A549 (cell line): ENCODE measurements around the gene DOK5. TPM values are rescaled to one million over a fixed set of nuclear protein-coding genes. Genes with fewer than 3 reads are reported as not detected.

ENCODE experiments used
- ATAC-seq, 2 experiments: fragments of 200-7000 bp in 1 of 2; fragments of >200 bp in 1 of 2; cut with Nextera tagmentation in 1 of 2; cut with Tn5 transposase in 1 of 2; 3 replicates each; pipeline versions ENCODE4 v1.8.0 to v1.9.1; 2018 to 2020; ENCODE audit warnings: mild to moderate bottlenecking in 1 of 2, moderate library complexity in 1 of 2
- CTCF ChIA-PET: fragments of 300-600 bp; sonication (Branson Sonifier 250); formaldehyde crosslinking; extraction: SDS; loops from one replicate; lab custom pipeline; 2021; ENCODE audit warnings: antibody characterized with exemption, inconsistent platforms; lab: Yijun Ruan, JAX
- POLR2A ChIA-PET: fragments of 350-600 bp; formaldehyde crosslinking; extraction: SDS; loops from one replicate; lab custom pipeline; 2021; ENCODE audit warnings: antibody characterized with exemption, inconsistent platforms; lab: Yijun Ruan, JAX
- DNase-seq, 2 experiments: peaks; one replicate each; pipeline versions ENCODE4 v3.0.0 to v3.0.0-alpha.2; 2011 to 2016; ENCODE audit warnings: low read depth in 1 of 2, low spot score in 1 of 2
- FAIRE-seq: peaks from 2 replicates; lab custom pipeline; 2011; peaks lifted over from hg19 to GRCh38; lab: Jason Lieb, UNC
- H3K27ac ChIP-seq, 2 experiments: fragments of >200 bp; sonication (Bioruptor Twin); formaldehyde crosslinking; 3 replicates each; pipeline ENCODE4 v1.5.1; 2016 to 2017
- H3K4me1 ChIP-seq: fragments of >200 bp; sonication (Bioruptor Twin); formaldehyde crosslinking; 3 replicates; pipeline ENCODE4 v1.6.1; 2016
- H3K4me2 ChIP-seq: fragments of >200 bp; sonication (Bioruptor Twin); formaldehyde crosslinking; 3 replicates; pipeline ENCODE4 v1.6.1; 2016
- H3K4me3 ChIP-seq: fragments of >200 bp; sonication (Bioruptor Twin); formaldehyde crosslinking; 3 replicates; pipeline ENCODE4 v1.5.1; 2016
- H3K9me3 ChIP-seq: fragments of >200 bp; sonication (Bioruptor Twin); formaldehyde crosslinking; 3 replicates; pipeline ENCODE4 v1.6.1; 2016
- CBX8 ChIP-seq: fragments of 200-600 bp; sonication (generic); IDR thresholded peaks from 2 replicates; pipeline ENCODE4 v1.6.1; 2016
- CHD2 ChIP-seq: fragments of 150-350 bp; IDR thresholded peaks from 2 replicates; pipeline ENCODE4 v1.6.1; 2014; ENCODE audit warnings: low read length; ENCODE audit not compliant: partially characterized antibody
- E2F6 ChIP-seq: IDR thresholded peaks from 2 replicates; pipeline ENCODE4 v1.6.1; 2012; ENCODE audit warnings: low read depth, borderline replicate concordance
- EHF ChIP-seq: fragments of 250-450 bp; sonication (Bioruptor Pico); IDR thresholded peaks from 2 replicates; pipeline ENCODE4 v1.5.0; 2020; ENCODE audit warnings: mild to moderate bottlenecking
- EHMT2 ChIP-seq: fragments of 200-600 bp; sonication (generic); IDR thresholded peaks from 2 replicates; pipeline ENCODE4 v1.6.1; 2016; ENCODE audit warnings: antibody characterized with exemption, low read depth, mild to moderate bottlenecking, moderate library complexity
- ESRRA ChIP-seq: fragments of 150-350 bp; IDR thresholded peaks from 2 replicates; pipeline ENCODE4 v1.6.1; 2014; ENCODE audit warnings: mild to moderate bottlenecking, low read length, borderline replicate concordance
- FOSB ChIP-seq: fragments of 250-450 bp; sonication (Bioruptor Pico); IDR thresholded peaks from 2 replicates; pipeline ENCODE4 v1.5.0; 2020; ENCODE audit warnings: mild to moderate bottlenecking, moderate library complexity
- GATA3 ChIP-seq: IDR thresholded peaks from 2 replicates; pipeline ENCODE4 v1.6.1; 2012; ENCODE audit warnings: borderline replicate concordance
- HEYL ChIP-seq: fragments of 250-450 bp; sonication (Bioruptor Pico); IDR thresholded peaks from 2 replicates; pipeline ENCODE4 v1.8.0; 2021; ENCODE audit warnings: mild to moderate bottlenecking, moderate library complexity
- HOXA7 ChIP-seq: fragments of 250-450 bp; sonication (Bioruptor Pico); IDR thresholded peaks from 2 replicates; pipeline ENCODE4 v1.5.0; 2020; ENCODE audit warnings: mild to moderate bottlenecking, moderate library complexity
- HOXB13 ChIP-seq: fragments of 250-450 bp; sonication (Bioruptor Pico); IDR thresholded peaks from 2 replicates; pipeline ENCODE4 v1.5.0; 2020; ENCODE audit warnings: low read depth, mild to moderate bottlenecking, moderate library complexity
- HOXB5 ChIP-seq: fragments of 250-450 bp; sonication (Bioruptor Pico); IDR thresholded peaks from 2 replicates; pipeline ENCODE4 v1.5.0; 2020; ENCODE audit warnings: mild to moderate bottlenecking, moderate library complexity
- JUN ChIP-seq, 2 experiments: fragments of >200 bp; sonication (Bioruptor Twin); formaldehyde crosslinking; IDR thresholded peaks; 2 replicates in 1 of 2; 3 replicates in 1 of 2; pipeline ENCODE4 v1.6.1; 2016 to 2017
- JUNB ChIP-seq: fragments of >200 bp; sonication (Bioruptor Twin); formaldehyde crosslinking; IDR thresholded peaks from 2 replicates; pipeline ENCODE4 v1.6.1; 2016
- KDM1A ChIP-seq: fragments of 200-600 bp; sonication (generic); IDR thresholded peaks from 2 replicates; pipeline ENCODE4 v1.6.1; 2016; ENCODE audit warnings: low read depth, mild to moderate bottlenecking
- NFE2L2 ChIP-seq: fragments of 150-350 bp; conservative IDR thresholded peaks from 2 replicates; pipeline ENCODE4 v1.6.1; 2014; ENCODE audit warnings: low read length
- NPAS2 ChIP-seq: fragments of 250-450 bp; sonication (Bioruptor Pico); IDR thresholded peaks from 2 replicates; pipeline ENCODE4 v1.8.0; 2022; ENCODE audit warnings: mild to moderate bottlenecking, moderate library complexity, borderline replicate concordance
- NR3C1 ChIP-seq: fragments of >200 bp; sonication (Bioruptor Twin); formaldehyde crosslinking; IDR thresholded peaks from 3 replicates; pipeline ENCODE4 v1.6.1; 2017
- POLR2A ChIP-seq: IDR thresholded peaks from 2 replicates; pipeline ENCODE4 v1.6.1; 2012; ENCODE audit warnings: mild to moderate bottlenecking, low read length
- POLR2AphosphoS2 ChIP-seq: conservative IDR thresholded peaks from 2 replicates; pipeline ENCODE4 v1.6.1; 2012; ENCODE audit warnings: low read length, improper control_type of control experiment, inconsistent platforms
- RAD21 ChIP-seq, 2 experiments: fragments of >200 bp in 1 of 2; sonication (Bioruptor Twin) in 1 of 2; formaldehyde crosslinking in 1 of 2; IDR thresholded peaks in 1 of 2; conservative IDR thresholded peaks in 1 of 2; 2 replicates in 1 of 2; 3 replicates in 1 of 2; pipeline ENCODE4 v1.6.1; 2012 to 2018; ENCODE audit warnings: inconsistent platforms in 1 of 2
- RARB ChIP-seq: fragments of 250-450 bp; sonication (Bioruptor Pico); IDR thresholded peaks from 2 replicates; pipeline ENCODE4 v1.8.0; 2021; ENCODE audit warnings: mild to moderate bottlenecking, moderate library complexity
- RCOR1 ChIP-seq: fragments of 150-350 bp; IDR thresholded peaks from 2 replicates; pipeline ENCODE4 v1.6.1; 2014; ENCODE audit warnings: antibody characterized with exemption, low read length, low read depth
- RFX5 ChIP-seq: fragments of 450-650 bp; IDR thresholded peaks from 2 replicates; pipeline ENCODE4 v1.7.1; 2014; ENCODE audit warnings: antibody characterized with exemption, mild to moderate bottlenecking, moderate library complexity
- RNF2 ChIP-seq: fragments of 200-600 bp; sonication (generic); IDR thresholded peaks from 2 replicates; pipeline ENCODE4 v1.6.1; 2016; ENCODE audit warnings: low read depth, mild to moderate bottlenecking, antibody characterized with exemption, moderate library complexity, borderline replicate concordance
- TFCP2L1 ChIP-seq: fragments of 250-450 bp; sonication (Bioruptor Pico); IDR thresholded peaks from 2 replicates; pipeline ENCODE4 v1.5.0; 2021; ENCODE audit warnings: mild to moderate bottlenecking
- ZSCAN20 ChIP-seq: fragments of 250-450 bp; sonication (Bioruptor Pico); IDR thresholded peaks from 2 replicates; pipeline ENCODE4 v1.8.0; 2022; ENCODE audit warnings: mild to moderate bottlenecking, moderate library complexity
- WGBS: methylation state at CpG from one replicate; pipeline ENCODE4 v1.1.6; 2017; ENCODE audit errors: missing lambda C conversion rate; 5-methylcytosine and 5-hydroxymethylcytosine counted together
- polyA plus RNA-seq, 4 experiments: library from polyadenylated mRNA; depleted of rRNA in 3 of 4; stranded (reverse); fragments of >200 nt; fragmentation: RNase III in 1 of 4; extraction: RNeasy Plus Mini Kit Qiagen cat#74134 plus additional on column Dnase treatment in 1 of 4; gene quantifications; 2 replicates in 3 of 4; 3 replicates in 1 of 4; pipeline ENCODE4 v1.2.3, GENCODE V29; 2011 to 2017
- TF ChIP-seq, protein P1 (sequence below): fragments of 450-650 bp; IDR thresholded peaks from 2 replicates; pipeline ENCODE4 v1.6.1; 2014; ENCODE audit warnings: antibody characterized with exemption
- TF ChIP-seq, protein P2 (sequence below): fragments of 250-450 bp; sonication (Bioruptor Pico); IDR thresholded peaks from 2 replicates; pipeline ENCODE4 v1.5.0; 2020; ENCODE audit warnings: low read depth, mild to moderate bottlenecking, moderate library complexity
- TF ChIP-seq, protein P3 (sequence below): fragments of 150-350 bp; IDR thresholded peaks from 2 replicates; pipeline ENCODE4 v1.6.1; 2014; ENCODE audit warnings: low read depth, mild to moderate bottlenecking, low read length
- TF ChIP-seq, protein P4 (sequence below): IDR thresholded peaks from 2 replicates; pipeline ENCODE4 v1.6.1; 2012
- TF ChIP-seq, protein P5 (sequence below): IDR thresholded peaks from 2 replicates; pipeline ENCODE4 v1.6.1; 2012

DOK5 gene
- polyA plus RNA-seq, 2 of the 4 experiments (the other 2 are of a cell fraction), result not detected

DNA sequence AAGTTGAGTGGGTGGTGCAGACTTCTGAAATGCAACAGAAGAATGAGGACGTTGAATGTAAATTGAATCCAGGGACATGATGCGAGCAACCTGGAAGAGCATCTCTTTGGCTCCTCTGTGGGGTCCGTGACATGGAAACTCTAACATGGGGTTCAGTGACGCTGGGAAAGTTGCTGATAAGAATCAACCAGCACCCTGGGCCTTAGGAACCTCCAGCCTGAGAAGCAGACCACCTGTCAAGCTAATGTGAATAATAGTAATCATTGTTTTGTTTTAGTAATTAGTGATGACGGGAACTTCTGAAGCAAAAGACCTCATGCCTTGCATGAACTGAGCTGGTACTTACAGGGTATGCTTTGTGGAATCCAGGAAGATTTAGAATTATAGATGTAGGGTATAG, 25.2 kb upstream of the DOK5 start:
- H3K4me2 ChIP-seq, result no peak overlapping the region
- no peak for DNase-seq
- CTCF ChIA-PET, result no interaction called here
- no peak for FAIRE-seq
- no peak overlapping the region for H3K27ac ChIP-seq
- H3K9me3 ChIP-seq, result no peaks in the 10 kb centered on the region
- H3K4me3 ChIP-seq, result no peak overlapping the region
- POLR2A ChIA-PET, result no interaction called here
- no peaks in the 10 kb centered on the region for H3K4me1 ChIP-seq
- TF ChIP-seq TFCP2L1 (CRISPR knock-in tag) (no peak), CBX8 (no peak), NPAS2 (CRISPR knock-in tag) (no peak), EHMT2 (no peak), JUNB (no peak), RFX5 (no peak), HEYL (CRISPR knock-in tag) (no peak), RCOR1 (no peak), POLR2AphosphoS2 (no peak), NFE2L2 (no peak), NR3C1 (no peak), GATA3 (no peak), HOXA7 (no peak), ESRRA (no peak), HOXB13 (CRISPR knock-in tag) (no peak), ZSCAN20 (CRISPR knock-in tag) (no peak), FOSB (CRISPR knock-in tag) (no peak)
- TF ChIP-seq, protein P1, sequence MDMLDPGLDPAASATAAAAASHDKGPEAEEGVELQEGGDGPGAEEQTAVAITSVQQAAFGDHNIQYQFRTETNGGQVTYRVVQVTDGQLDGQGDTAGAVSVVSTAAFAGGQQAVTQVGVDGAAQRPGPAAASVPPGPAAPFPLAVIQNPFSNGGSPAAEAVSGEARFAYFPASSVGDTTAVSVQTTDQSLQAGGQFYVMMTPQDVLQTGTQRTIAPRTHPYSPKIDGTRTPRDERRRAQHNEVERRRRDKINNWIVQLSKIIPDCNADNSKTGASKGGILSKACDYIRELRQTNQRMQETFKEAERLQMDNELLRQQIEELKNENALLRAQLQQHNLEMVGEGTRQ, result no peak
- TF ChIP-seq, protein P2, sequence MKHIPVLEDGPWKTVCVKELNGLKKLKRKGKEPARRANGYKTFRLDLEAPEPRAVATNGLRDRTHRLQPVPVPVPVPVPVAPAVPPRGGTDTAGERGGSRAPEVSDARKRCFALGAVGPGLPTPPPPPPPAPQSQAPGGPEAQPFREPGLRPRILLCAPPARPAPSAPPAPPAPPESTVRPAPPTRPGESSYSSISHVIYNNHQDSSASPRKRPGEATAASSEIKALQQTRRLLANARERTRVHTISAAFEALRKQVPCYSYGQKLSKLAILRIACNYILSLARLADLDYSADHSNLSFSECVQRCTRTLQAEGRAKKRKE, result no peak
- TF ChIP-seq, protein P3, sequence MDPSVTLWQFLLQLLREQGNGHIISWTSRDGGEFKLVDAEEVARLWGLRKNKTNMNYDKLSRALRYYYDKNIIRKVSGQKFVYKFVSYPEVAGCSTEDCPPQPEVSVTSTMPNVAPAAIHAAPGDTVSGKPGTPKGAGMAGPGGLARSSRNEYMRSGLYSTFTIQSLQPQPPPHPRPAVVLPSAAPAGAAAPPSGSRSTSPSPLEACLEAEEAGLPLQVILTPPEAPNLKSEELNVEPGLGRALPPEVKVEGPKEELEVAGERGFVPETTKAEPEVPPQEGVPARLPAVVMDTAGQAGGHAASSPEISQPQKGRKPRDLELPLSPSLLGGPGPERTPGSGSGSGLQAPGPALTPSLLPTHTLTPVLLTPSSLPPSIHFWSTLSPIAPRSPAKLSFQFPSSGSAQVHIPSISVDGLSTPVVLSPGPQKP, result no peak
- ATAC-seq, result no peak
- 56% methylated on average over 5 of the region's 5 CpGs for WGBS

- TF ChIP-seq ZSCAN20 (CRISPR knock-in tag), result no peak
- TF ChIP-seq RFX5, result no peak
- TF ChIP-seq CBX8, result no peak
- TF ChIP-seq, protein P3, result no peak
- no peak for TF ChIP-seq TFCP2L1 (CRISPR knock-in tag)
- no peak for TF ChIP-seq POLR2A
- TF ChIP-seq RARB, result no peak
- no peak for TF ChIP-seq ESRRA
- TF ChIP-seq CHD2, result no peak
- TF ChIP-seq RAD21 (conservative IDR thresholded peaks at IDR 0.05 in 1 of 2, IDR thresholded peaks at IDR 0.05 in 1 of 2), result no peak
- TF ChIP-seq, protein P4, sequence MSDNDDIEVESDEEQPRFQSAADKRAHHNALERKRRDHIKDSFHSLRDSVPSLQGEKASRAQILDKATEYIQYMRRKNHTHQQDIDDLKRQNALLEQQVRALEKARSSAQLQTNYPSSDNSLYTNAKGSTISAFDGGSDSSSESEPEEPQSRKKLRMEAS, result no peak
- no peak for TF ChIP-seq NR3C1
- TF ChIP-seq RNF2, result no peak
- TF ChIP-seq JUN (IDR thresholded peaks at IDR 0.05), result no peak
- no peak for TF ChIP-seq HOXB5
- TF ChIP-seq, protein P5, sequence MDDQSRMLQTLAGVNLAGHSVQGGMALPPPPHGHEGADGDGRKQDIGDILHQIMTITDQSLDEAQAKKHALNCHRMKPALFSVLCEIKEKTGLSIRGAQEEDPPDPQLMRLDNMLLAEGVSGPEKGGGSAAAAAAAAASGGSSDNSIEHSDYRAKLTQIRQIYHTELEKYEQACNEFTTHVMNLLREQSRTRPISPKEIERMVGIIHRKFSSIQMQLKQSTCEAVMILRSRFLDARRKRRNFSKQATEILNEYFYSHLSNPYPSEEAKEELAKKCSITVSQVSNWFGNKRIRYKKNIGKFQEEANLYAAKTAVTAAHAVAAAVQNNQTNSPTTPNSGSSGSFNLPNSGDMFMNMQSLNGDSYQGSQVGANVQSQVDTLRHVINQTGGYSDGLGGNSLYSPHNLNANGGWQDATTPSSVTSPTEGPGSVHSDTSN, result no peak
- no peak for TF ChIP-seq EHF (CRISPR knock-in tag)
- no peak for TF ChIP-seq E2F6
- no peak for TF ChIP-seq KDM1A
- TF ChIP-seq, all 56 proteins: peak for 0
- ChIA-PET POLR2A (no interaction called here), CTCF (no interaction called here)
- no peak overlapping the region for H3K4me2 ChIP-seq
- 45% methylated on average over 9 of the region's 9 CpGs for WGBS
- no peaks in the 10 kb centered on the region for H3K4me1 ChIP-seq
- H3K27ac ChIP-seq, result no peak overlapping the region
- H3K9me3 ChIP-seq, result no peaks in the 10 kb centered on the region
- no peak for FAIRE-seq
- ATAC-seq, result no peak
- H3K4me3 ChIP-seq, result no peak overlapping the region
- DNase-seq, result no peak
Observed at GRCh38 chr20:54451171-54451570, 24.2 kb upstream of the DOK5 start.
